22Rv1 (cell line): ENCODE measurements around the gene ALOX15.

ENCODE experiments used
- H3K27ac ChIP-seq: fragments of 450-650 bp; 2 replicates; pipeline ENCODE4 v1.5.1; 2017
- ZFX ChIP-seq: fragments of 450-650 bp; IDR thresholded peaks from 2 replicates; pipeline ENCODE4 v1.6.1; 2017; ENCODE audit warnings: antibody characterized with exemption, borderline replicate concordance
- TF ChIP-seq, protein P1 (sequence below): fragments of 450-650 bp; IDR thresholded peaks from 2 replicates; pipeline ENCODE4 v1.5.1; 2017; ENCODE audit warnings: mild to moderate bottlenecking

ALOX15 gene

DNA sequence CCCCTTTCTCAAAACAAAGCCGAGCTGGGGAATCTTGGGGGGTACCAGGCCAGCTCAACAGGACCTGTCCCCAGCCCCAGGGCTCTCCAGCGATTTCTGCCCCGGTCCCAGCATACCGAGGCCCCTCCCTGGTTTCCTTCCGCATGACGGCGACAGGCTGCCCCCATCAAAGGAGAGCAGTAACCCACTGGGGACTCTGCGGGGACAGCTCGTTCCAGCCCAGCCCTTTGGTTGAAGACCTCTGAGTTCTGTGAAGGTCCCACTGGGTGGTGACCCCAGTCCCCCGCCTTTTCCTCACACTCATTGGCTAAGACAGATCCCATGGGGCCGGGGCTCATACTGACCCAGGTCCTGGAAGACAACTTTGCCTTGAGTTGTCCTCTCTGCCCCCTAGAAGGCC lies 53.1 kb downstream of the ALOX15 start:
- H3K27ac ChIP-seq, result no peak overlapping the region
- TF ChIP-seq, protein P1, sequence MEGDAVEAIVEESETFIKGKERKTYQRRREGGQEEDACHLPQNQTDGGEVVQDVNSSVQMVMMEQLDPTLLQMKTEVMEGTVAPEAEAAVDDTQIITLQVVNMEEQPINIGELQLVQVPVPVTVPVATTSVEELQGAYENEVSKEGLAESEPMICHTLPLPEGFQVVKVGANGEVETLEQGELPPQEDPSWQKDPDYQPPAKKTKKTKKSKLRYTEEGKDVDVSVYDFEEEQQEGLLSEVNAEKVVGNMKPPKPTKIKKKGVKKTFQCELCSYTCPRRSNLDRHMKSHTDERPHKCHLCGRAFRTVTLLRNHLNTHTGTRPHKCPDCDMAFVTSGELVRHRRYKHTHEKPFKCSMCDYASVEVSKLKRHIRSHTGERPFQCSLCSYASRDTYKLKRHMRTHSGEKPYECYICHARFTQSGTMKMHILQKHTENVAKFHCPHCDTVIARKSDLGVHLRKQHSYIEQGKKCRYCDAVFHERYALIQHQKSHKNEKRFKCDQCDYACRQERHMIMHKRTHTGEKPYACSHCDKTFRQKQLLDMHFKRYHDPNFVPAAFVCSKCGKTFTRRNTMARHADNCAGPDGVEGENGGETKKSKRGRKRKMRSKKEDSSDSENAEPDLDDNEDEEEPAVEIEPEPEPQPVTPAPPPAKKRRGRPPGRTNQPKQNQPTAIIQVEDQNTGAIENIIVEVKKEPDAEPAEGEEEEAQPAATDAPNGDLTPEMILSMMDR, result no peak
- TF ChIP-seq ZFX, result no peak

GRCh38 chr17:4587803-4588202 lies 53.7 kb downstream of the ALOX15 start:
- no peak overlapping the region for H3K27ac ChIP-seq
- TF ChIP-seq, protein P1, result no peak
- no peak for TF ChIP-seq ZFX

GRCh38 chr17:4587195-4587594 lies 54.3 kb downstream of the ALOX15 start:
- H3K27ac ChIP-seq, result no peak overlapping the region
- TF ChIP-seq ZFX, result no peak
- TF ChIP-seq, protein P1, result no peak

DNA sequence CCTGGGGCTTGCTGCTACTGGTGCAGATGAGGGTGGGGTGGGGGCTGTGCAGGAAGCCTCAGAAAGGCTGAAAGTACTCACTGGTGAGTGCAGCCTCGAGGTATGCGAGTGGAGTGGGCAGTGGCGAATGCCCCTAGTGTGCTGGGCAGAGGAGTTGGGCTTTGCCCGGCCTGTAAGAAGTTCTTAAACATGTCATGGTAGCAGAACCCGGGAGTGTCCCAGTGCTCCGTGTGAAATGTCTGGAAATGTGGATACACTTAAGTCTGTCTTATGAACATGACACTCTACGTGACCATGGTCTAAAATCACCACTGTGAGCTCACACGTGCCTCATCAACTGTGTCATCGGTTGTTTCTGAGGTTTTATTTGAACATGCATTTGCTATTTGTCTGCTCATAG lies 55.4 kb downstream of the ALOX15 start:
- TF ChIP-seq, protein P1, result no peak
- no peak for TF ChIP-seq ZFX
- H3K27ac ChIP-seq, result no peak overlapping the region

GRCh38 chr17:4585638-4585994 lies 55.9 kb downstream of the ALOX15 start:
- no peak for TF ChIP-seq ZFX
- TF ChIP-seq, protein P1, result no peak

GRCh38 chr17:4584917-4585637 lies 56.4 kb downstream of the ALOX15 start:
- no peak overlapping the region for H3K27ac ChIP-seq
- TF ChIP-seq, protein P1, result no peak
- no peak for TF ChIP-seq ZFX

More at GRCh38 chr17:4585638-4585994, 55.9 kb downstream of the ALOX15 start:
- H3K27ac ChIP-seq, result no peak overlapping the region

GRCh38 chr17:4584101-4584916 lies 57.2 kb downstream of the ALOX15 start, which contains the start of gene SMTNL2:
TSS of gene SMTNL2 (plus strand) at chr17:4584529. CDS start at chr17:4584606, 77 bp downstream.
- TF ChIP-seq, protein P1, result 0 out of 2 replicates have a peak, but pooled peaks have one; percentile 11
- no peak for TF ChIP-seq ZFX
- H3K27ac ChIP-seq, result no peak within 1 kb of the TSS
